PC-3 (cell line): ENCODE measurements around the gene EFHC2. TPM values are rescaled to one million over a fixed set of nuclear protein-coding genes. Genes with fewer than 3 reads are reported as not detected.

Experiments
- ATAC-seq: fragments of 200-7000 bp; cut with Tn5 transposase; 2 replicates; pipeline ENCODE4 v1.9.1; 2020; ENCODE audit warnings: mild to moderate bottlenecking, moderate library complexity
- BruUV-seq: library from RNA; stranded (reverse); fragments of 400-500 nt; replicated peaks from 2 replicates; lab custom pipeline; 2021; lab: Mats Ljungman, UMichigan
- CTCF ChIA-PET: fragments of 300-600 bp; sonication (Branson Sonifier 250); formaldehyde crosslinking; loops from one replicate; lab custom pipeline; 2022; ENCODE audit warnings: antibody characterized with exemption; lab: Charles Lee
- POLR2A ChIA-PET: fragments of 300-600 bp; sonication (Branson Sonifier 250); formaldehyde crosslinking; loops from one replicate; lab custom pipeline; 2022; ENCODE audit warnings: antibody characterized with exemption; ENCODE audit not compliant: unreplicated experiment; lab: Charles Lee
- DNase-seq: peaks from one replicate; pipeline ENCODE4 v3.0.0-alpha.2; 2015
- H2AFZ ChIP-seq: fragments of 300-600 bp; sonication (generic); 2 replicates; pipeline ENCODE4 v1.6.0; 2016; ENCODE audit warnings: antibody characterized with exemption, low read length
- H3F3A ChIP-seq: fragments of 300-600 bp; sonication (generic); one replicate; pipeline ENCODE4 v1.6.0; 2017; ENCODE audit warnings: antibody characterized with exemption, low read length, control low read depth, mild to moderate bottlenecking; ENCODE audit not compliant: unreplicated experiment
- H3K27ac ChIP-seq: fragments of 300-600 bp; sonication (generic); 2 replicates; pipeline ENCODE4 v1.5.1; 2016; ENCODE audit warnings: mild to moderate bottlenecking, low read length
- H3K27me3 ChIP-seq: fragments of 300-600 bp; sonication (generic); 2 replicates; pipeline ENCODE4 v1.6.1; 2016; ENCODE audit warnings: low read length, mixed read lengths
- H3K36me3 ChIP-seq: fragments of 300-600 bp; sonication (generic); 2 replicates; pipeline ENCODE4 v1.6.1; 2016; ENCODE audit warnings: low read depth, mixed run types, low read length, mixed read lengths
- H3K4me1 ChIP-seq: fragments of 300-600 bp; sonication (generic); 2 replicates; pipeline ENCODE4 v1.5.1; 2016; ENCODE audit warnings: low read length; ENCODE audit not compliant: insufficient read depth
- H3K4me2 ChIP-seq: fragments of 300-600 bp; sonication (generic); 2 replicates; pipeline ENCODE4 v1.6.0; 2016; ENCODE audit warnings: low read length
- H3K4me3 ChIP-seq: fragments of 300-600 bp; sonication (generic); 2 replicates; pipeline ENCODE4 v1.5.1; 2016; ENCODE audit warnings: mild to moderate bottlenecking, low read length, mixed read lengths
- H3K79me2 ChIP-seq: fragments of 300-600 bp; sonication (generic); 2 replicates; pipeline ENCODE4 v1.6.1; 2017; ENCODE audit warnings: low read length, mixed read lengths
- H3K9ac ChIP-seq: fragments of 300-600 bp; sonication (generic); 2 replicates; pipeline ENCODE4 v1.6.0; 2016; ENCODE audit warnings: mild to moderate bottlenecking, low read length
- H3K9me2 ChIP-seq: fragments of 300-600 bp; sonication (generic); replicated peaks from 2 replicates; pipeline ENCODE4 v1.6.1; 2016; ENCODE audit warnings: mixed run types, low read length, mixed read lengths
- H3K9me3 ChIP-seq: fragments of 300-600 bp; sonication (generic); 2 replicates; pipeline ENCODE4 v1.6.1; 2016; ENCODE audit warnings: low read length, mixed read lengths
- H4K20me1 ChIP-seq: fragments of 300-600 bp; sonication (generic); 2 replicates; pipeline ENCODE4 v1.6.1; 2016; ENCODE audit warnings: low read length, mixed read lengths
- CTCF ChIP-seq: fragments of 300-600 bp; sonication (generic); conservative IDR thresholded peaks from 2 replicates; pipeline ENCODE4 v1.5.1; 2017; ENCODE audit warnings: antibody characterized with exemption, low read depth, mild to moderate bottlenecking, low read length
- EZH2 ChIP-seq: fragments of 300-600 bp; sonication (generic); IDR thresholded peaks from one replicate; pipeline ENCODE4 v1.6.1; 2017; ENCODE audit warnings: antibody characterized with exemption, mild to moderate bottlenecking, low read length; ENCODE audit not compliant: unreplicated experiment
- EZH2phosphoT487 ChIP-seq: fragments of 300-600 bp; sonication (generic); IDR thresholded peaks from 2 replicates; pipeline ENCODE4 v1.6.1; 2018; ENCODE audit warnings: mild to moderate bottlenecking, antibody characterized with exemption, low read length, borderline replicate concordance
- intact Hi-C: fragments of 100-400 bp; cut with micrococcal nuclease; formaldehyde crosslinking; loops from 2 replicates; pipeline ENCODE4 v1.9.0; 2023
- total RNA-seq: library from RNA; depleted of rRNA; stranded (reverse); fragments of >200 nt; gene quantifications from 2 replicates; pipeline ENCODE4 v1.2.3, GENCODE V29; 2014

Gene EFHC2
- total RNA-seq, 1 experiment from 2014 or later = 0.40 TPM

GRCh38 chrX:44267116-44267515 lies 76.4 kb downstream of the EFHC2 start:
- Histone ChIP-seq H2AFZ (no peak overlapping the region; the same call in 1 of the 2 replicates), H3K9ac (no peak overlapping the region), H3K9me3 (no peaks in the 10 kb centered on the region), H3K27ac (peak overlapping the region; percentile 71), H3K4me3 (peak overlapping the region; percentile 39; the same call in 1 of the 2 replicates), H3F3A (no peaks in the 10 kb centered on the region), H3K27me3 (no peaks in the 10 kb centered on the region), H4K20me1 (no peaks in the 10 kb centered on the region), H3K4me1 (peaks cover 18% of the 10 kb centered on the region), H3K9me2 (no peaks in the 10 kb centered on the region), H3K36me3 (no peaks in the 10 kb centered on the region), H3K79me2 (no peaks in the 10 kb centered on the region), H3K4me2 (peak overlapping the region; percentile 76)
- intact Hi-C loops = no loop called here
- ChIA-PET POLR2A (interaction anchor here (0.7 kb wide), 1 partner anchor 608 kb away, joined by 4 read pairs; no protein-coding TSS in a partner anchor), CTCF (no interaction called here)
- TF ChIP-seq CTCF (no peak), EZH2 (no peak)
- DNase-seq (peak; percentile 58), ATAC-seq (peak; percentile 66)
- BruUV-seq = no TSS peak

- ATAC-seq = no peak
- Histone ChIP-seq H3K9ac (no peak overlapping the region), H3K4me3 (no peak overlapping the region), H3F3A (no peaks in the 10 kb centered on the region), H3K36me3 (no peaks in the 10 kb centered on the region), H2AFZ (no peak overlapping the region), H3K9me2 (no peaks in the 10 kb centered on the region), H3K27ac (no peak overlapping the region), H3K9me3 (no peaks in the 10 kb centered on the region), H3K4me2 (no peak overlapping the region), H3K4me1 (peaks cover 18% of the 10 kb centered on the region), H3K27me3 (no peaks in the 10 kb centered on the region), H3K79me2 (no peaks in the 10 kb centered on the region), H4K20me1 (no peaks in the 10 kb centered on the region)
- CTCF ChIA-PET = no interaction called here
- BruUV-seq = no TSS peak
- no peak for DNase-seq
- intact Hi-C loops = no loop called here
- no peak for TF ChIP-seq CTCF
- TF ChIP-seq EZH2phosphoT487 = no peak
- TF ChIP-seq EZH2 = no peak
- POLR2A ChIA-PET = no interaction called here
These were observed 77.9 kb downstream of the EFHC2 start for GRCh38 chrX:44265559-44265958.

GRCh38 chrX:44264936-44265335 lies 78.5 kb downstream of the EFHC2 start:
- TF ChIP-seq EZH2 (no peak), CTCF (no peak), EZH2phosphoT487 (no peak)
- H3K36me3 ChIP-seq = no peaks in the 10 kb centered on the region
- intact Hi-C loops = no loop called here
- DNase-seq (no peak), ATAC-seq (no peak)
- no peak overlapping the region for H3K27ac ChIP-seq
- H3K4me2 ChIP-seq = no peak overlapping the region
- ChIA-PET CTCF (no interaction called here), POLR2A (no interaction called here)
- no peaks in the 10 kb centered on the region for H3F3A ChIP-seq
- H3K4me1 ChIP-seq = peaks cover 18% of the 10 kb centered on the region
- H4K20me1 ChIP-seq = no peaks in the 10 kb centered on the region
- H3K9ac ChIP-seq = no peak overlapping the region
- no peak overlapping the region for H3K4me3 ChIP-seq
- no peaks in the 10 kb centered on the region for H3K27me3 ChIP-seq
- no TSS peak for BruUV-seq
- no peaks in the 10 kb centered on the region for H3K79me2 ChIP-seq
- H2AFZ ChIP-seq = no peak overlapping the region
- no peaks in the 10 kb centered on the region for H3K9me3 ChIP-seq
- no peaks in the 10 kb centered on the region for H3K9me2 ChIP-seq
